ENCODE results near the gene TMEM11. TPM values are rescaled to one million over a fixed set of nuclear protein-coding genes. Genes with fewer than 3 reads are reported as not detected.

The TMEM11 gene
- total RNA-seq, 1 donor from 2014 or later, result 14.3 TPM

DNA sequence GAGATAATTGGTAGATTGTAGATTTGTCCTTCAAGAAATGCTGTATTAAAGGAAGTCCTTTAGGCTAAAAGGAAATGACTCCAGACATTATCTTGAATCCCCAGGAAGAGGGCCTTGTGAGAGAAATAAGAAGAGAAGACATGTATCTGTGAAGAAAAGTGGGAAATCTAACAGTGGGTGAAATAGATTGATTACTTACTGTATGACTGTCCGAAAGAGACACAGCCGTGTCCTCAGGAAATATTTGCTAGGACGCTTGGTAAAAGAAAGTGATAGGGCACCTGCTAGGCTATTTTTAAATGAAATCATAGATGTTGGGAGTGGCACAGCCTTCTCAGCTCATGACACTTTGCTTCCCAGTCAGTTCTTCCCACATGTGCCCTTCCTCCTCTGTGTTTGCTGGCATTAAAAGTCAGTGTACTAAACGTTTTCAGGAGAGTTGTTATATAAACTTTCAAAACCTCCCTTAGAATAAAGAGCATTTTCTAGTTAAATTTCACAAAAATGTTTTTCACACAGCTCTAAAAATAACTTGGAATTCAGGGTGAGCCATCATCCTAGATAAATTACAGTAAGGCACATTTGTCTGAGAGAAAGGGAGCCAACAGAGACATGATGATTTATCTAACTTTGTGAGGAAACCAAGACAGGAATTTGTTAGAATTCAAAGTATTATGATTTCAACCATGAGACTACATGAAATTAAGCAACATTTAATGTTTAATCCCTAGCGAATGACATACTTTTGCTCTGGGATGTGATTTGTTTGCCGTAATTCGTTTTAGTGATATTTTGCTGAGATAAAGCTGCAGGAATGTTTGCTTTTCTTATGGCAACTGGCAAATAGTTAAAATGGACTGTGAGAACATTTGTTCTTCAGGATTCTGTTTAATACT is 52.2 kb downstream of the TMEM11 start:
- DNase-seq (ENCODE audit: low read depth), result no peak

DNA sequence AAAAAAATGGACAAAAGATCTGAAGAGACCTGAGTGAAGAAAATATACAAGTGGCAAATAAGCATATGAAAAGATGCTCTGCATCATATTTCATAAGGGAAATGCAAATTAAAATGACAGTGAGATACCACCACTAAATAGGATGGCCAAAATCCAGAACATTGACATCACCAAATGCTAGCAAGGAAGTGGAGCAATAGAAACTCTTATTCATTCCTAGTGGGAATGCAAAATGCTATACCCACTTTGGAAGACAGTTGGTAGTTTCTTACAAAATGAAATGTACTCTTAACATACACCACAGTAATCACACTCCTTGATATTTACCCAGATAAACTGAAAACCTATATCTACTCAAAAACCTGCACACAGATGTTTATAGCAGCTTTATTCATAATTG is 53.6 kb downstream of the TMEM11 start:
- no peak for DNase-seq (ENCODE audit: low read depth)

DNA sequence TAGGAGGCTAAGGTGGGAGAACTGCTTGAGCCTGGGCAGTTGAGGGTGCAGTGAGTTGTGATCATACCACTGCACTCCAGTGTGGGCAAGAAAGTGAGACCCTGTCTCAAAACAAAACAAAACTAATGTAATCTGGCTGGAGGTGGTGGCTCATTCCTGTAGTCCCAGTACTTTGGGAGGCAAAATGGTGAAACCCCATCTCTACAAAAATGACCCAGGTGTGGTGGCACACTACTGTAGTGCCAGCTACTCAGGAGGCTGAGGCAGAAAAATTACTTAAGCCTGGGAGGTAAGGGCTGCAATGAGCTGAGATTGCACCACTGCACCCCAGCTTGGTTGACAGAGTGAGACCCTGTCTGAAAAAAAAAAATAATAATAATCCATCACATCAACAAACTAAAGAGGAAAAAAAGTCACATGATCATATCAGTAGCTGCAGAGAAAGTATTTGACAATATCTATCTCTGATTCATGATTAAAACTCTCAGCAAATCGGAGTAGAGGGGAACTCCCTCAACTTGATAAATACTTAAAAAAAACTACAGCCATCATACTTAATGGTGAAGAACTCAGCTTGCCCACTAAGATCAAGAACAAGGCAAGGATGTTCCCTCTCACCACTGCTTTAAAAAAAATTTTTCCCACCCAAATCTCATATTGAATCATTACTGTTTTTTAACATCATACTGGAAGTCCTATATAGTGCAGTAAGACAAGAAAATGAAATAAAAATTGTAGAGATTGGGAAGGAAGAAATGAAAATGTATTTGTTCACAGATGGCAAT is 56.2 kb downstream of the TMEM11 start:
- DNase-seq (ENCODE audit: low read depth), result no peak

DNA sequence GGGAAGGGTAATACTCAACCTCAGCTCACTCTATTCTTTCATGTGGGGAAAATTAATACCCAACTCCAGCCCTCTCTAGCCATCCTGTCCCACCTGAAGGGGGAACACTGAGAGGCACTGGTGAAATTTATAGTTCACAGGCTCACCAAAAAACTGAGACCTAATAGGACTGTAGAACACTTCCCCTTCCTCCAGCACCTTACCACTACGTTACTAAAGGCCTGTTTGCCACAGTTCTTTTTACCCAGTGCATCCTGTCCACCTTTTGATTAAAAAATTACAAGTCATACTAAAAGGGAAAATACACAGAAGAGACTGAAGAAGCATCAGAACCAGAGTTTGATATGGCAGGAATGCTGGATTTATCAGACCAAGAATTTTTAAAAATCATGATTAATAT is 61.2 kb downstream of the TMEM11 start:
- DNase-seq (ENCODE audit: low read depth), result no peak

DNA sequence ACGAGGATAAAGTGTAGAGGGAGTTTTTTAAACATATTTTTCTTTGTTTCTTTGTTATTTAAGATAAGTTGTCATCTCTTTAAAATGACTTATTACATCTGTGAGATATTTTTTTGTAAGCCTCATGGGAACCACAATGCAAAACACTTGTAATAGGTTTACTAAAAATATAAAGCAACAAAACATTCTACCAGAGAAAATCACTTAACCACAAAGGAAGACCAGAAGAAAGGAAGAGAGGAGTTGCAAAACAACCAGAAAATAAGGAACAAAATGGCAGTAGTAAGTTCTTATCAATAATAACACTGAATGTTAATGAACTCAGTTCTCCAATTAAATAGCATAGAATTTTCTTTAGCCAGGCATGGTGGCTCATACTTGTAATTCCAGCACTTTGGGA is 64.3 kb downstream of the TMEM11 start:
- no peak for DNase-seq (ENCODE audit: low read depth)

Other genes starting within 250 kb of the TMEM11 start
- gene USP22, start 171.2 kb downstream of the TMEM11 start, total RNA-seq, result 217 and 372 TPM in 2 replicates
- 28.5 and 30.0 TPM in 2 replicates for gene DHRS7B, start 87.2 kb downstream of the TMEM11 start, total RNA-seq
- gene NATD1, start 39.2 kb upstream of the TMEM11 start, total RNA-seq, result 2.1 and 13.4 TPM in 2 replicates
- 22.4 and 22.8 TPM in 2 replicates for gene MAP2K3, start 70.5 kb upstream of the TMEM11 start, total RNA-seq
- 6.7 and 8.5 TPM in 2 replicates for gene KCNJ12, start 162.2 kb upstream of the TMEM11 start, total RNA-seq